Endometrial microvascular endothelial cells (primary cell): ENCODE data around the gene MAPK10. TPM values are rescaled to one million over a fixed set of nuclear protein-coding genes. Genes with fewer than 3 reads are reported as not detected.
"Not testable (repeated sequence)": the region's sequence is repeated elsewhere in the genome, so short reads cannot be mapped to it uniquely, and the experiment has no call there.

ENCODE experiments used
- in situ Hi-C: cut with HindIII; loops from 2 replicates; pipeline ENCODE4 v1.10.0; 2017; ENCODE audit warnings: low sequenced_read_pairs, low pct_unique_long_range_greater_than_20kb; ENCODE audit errors: inconsistent ontology term
- total RNA-seq: library from RNA; depleted of rRNA; stranded (reverse); fragments of >200 nt; gene quantifications from one replicate; pipeline ENCODE4 v1.2.3, GENCODE V29; 2015; ENCODE audit errors: inconsistent ontology term

MAPK10 gene
- total RNA-seq, 1 donor from 2014 or later: not detected

DNA sequence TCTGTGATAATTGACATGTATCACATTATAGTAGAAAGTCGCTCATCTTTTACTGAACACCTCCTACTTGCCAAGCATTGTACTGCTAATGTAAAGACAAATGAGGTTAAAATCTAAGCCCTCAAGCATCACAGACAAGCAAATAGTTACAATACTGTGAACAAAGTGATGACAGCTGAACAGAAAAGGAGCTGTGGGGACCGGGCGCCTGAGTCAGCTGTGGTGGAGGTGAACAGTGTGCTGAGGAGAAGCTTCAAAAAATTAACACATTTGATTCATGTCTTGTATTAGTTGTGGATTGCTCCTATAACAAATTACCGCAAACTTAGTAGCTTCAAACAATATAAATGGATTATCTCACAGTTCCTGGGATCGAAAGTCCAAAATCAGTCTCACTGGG lies 124.3 kb downstream of the MAPK10 start:
- in situ Hi-C loops: no loop called here

DNA sequence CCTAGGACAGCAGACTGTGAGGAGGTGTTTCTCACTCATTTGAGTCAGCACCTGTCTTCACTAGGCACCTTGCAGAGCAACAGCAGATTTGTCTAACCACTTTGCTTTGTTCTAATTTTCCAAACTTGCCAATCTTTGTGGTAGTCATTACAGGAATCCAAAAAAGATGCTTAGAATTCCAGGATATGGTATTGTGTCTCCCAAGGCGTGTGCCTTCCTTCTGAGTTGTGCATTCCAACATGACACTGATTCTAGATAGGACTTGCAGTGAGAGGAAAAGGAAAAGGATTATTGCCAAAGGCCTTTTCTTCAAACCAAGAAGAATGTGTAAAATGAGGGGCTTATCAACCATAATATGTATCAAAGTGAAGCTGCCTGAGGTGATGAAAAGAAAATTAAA lies 126.2 kb downstream of the MAPK10 start:
- in situ Hi-C loops: no loop called here

DNA sequence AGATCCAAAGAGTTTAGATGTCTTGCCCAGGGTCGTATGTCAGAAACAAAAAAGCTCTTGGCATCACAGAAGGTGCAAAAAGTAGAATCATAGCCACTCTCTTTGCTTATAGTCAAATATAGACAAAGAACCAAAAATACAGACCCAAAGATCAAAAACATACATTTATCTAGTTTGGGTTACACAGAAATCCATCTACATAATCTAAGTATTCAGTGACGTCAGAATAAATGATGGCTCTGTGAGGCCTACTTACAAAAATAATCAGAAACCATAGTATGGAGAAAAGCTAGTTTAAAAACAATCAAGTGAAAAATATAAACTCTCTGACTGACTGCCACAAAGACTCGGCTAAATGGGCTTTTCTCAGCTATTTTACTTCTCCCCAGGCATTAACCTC lies 126.8 kb downstream of the MAPK10 start:
- in situ Hi-C loops: no loop called here

DNA sequence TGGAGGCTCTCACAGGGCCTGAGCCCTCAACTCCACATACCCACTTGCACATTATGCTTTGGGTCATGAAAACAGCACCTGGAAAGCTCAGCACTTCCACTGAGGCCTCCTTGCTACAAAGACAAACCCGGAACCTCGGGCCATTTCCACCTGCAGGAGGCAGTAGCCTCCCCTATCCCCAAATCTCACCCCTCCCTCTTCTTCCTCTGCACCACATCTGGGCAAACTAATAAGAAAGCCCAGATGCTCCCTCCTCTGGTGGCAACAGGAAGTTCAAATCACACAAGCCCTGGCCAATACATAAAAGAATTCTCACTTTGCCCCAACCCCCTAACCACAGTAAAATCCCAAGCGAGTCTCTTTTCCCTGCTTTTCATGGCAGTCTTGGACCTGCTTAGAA lies 136.4 kb downstream of the MAPK10 start:
- in situ Hi-C loops: no loop called here

DNA sequence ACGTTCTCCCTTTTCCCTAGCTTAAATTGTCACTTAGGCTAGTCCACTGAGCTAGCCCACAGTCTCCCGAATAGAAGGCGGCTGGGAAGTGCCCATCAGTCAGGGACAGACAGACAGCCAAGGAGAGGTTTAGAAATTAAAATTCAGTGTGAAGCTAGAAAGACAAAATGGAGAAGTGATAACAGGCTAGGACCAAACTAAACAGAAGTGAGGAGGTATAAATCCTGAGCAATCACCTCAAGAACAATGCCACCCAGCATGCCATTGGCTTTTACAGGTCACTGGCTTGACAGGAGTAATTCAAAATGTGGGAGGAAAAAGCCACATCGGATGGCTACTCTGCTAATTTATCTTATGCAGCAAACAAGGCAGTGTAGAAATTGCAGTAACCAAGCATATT lies 138.9 kb downstream of the MAPK10 start:
- in situ Hi-C loops: no loop called here

DNA sequence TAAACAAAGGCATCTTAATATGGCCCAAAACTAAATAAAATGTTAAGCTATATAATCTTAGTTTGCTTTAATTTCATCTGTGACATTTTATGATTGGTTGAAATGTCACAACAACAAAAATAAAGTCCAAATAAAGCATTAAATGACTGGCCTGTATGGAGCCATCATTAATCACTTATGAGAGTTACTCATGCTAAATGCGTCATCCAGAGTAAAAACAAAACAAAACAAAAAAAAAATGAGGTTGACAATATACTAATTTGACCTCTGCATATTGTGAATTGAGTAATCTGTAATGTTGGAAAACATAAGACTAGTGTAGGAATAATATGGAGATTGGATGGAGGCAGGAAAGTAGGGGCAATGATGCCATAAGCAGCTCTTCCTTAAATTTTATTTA lies 139.7 kb downstream of the MAPK10 start:
- in situ Hi-C loops: no loop called here

DNA sequence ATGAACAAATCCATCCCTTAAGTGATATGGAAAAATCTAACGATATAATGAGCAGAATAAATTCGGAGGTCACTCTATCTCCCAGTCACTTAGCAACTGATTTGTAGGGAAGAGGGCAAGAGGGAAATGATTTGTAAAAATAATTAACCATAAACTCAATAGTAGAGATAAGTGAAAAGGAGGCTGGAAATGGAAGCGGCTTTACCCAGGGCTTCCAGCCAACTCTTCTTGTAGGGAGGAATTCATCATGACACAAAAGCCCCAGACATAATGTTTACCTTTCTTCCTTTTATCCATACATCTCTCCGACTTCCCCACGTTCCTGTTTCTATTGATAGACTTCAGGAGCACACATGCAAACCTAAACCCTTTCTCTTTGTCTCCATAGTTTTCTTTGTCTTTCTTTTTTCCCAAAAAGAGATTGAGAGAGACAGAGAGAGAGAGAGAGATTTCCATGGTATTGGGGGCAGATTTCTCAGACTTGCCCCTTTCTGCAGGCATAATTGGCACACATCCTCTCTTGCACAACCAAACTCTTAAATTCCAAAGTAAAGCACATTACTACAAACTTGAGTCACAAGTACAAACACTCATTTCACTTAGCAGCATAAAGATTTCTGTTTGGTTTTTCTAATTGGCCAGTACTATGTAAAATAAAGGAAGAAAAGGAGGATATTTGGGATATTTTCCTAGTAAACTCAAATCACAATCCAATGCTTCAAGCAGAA lies 140.9 kb downstream of the MAPK10 start:
- in situ Hi-C loops: no loop called here

DNA sequence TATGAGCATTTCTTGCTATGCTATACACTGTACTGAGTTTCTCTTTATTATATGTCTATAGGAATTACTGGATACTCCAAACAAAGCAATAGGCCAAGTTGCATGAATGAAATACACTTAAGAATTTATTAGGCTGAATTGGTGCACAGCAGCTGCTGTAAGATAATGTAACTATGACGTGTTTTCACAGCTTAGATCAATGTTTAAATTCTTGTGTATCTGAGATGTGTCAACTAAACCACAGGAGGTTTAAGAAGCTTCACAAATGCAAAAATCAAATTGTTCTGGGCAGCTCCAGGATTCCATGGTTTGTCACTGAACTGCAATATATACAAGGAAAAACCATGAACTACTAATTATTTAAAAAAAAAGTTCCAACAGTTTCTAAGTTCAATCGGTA lies 156.7 kb downstream of the MAPK10 start:
- in situ Hi-C loops: no loop called here

DNA sequence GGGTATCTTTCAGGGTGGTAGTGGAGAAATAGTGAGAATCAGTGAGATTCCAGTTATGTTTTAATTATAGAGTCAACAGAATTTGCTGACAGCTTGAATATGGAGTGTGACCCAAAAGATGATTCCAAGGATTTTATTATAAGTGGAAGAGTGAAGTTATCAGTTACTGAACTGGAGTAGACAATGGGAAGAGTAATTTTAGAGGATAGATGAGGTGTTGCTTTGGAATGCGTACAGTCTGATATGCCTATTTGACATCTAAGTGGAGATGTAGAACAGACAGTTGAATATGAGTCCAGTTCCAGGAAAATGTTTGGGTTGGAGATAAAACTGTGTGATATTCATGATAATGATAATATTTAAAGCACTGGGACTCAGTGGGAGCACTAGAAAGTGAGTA lies 174.2 kb downstream of the MAPK10 start:
- in situ Hi-C loops: no loop called here

DNA sequence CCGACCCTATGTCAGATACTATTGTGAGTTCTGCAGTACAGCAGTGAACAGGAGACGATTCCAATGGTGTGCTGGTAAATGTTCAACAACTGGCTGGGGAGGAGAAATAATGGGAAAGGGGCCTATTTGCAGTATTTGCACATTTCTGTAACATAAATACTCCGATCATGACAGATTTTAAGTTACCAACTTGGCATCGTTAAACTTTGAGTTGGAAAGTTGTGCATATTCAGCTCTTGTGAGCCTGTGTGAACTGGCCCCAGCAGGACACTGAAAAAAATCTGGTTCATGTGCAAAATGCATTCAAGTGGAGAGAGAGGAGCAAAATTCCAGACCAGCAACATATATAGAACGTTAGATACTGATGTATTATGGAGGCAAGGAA lies 175.0 kb downstream of the MAPK10 start:
- in situ Hi-C loops: no loop called here

DNA sequence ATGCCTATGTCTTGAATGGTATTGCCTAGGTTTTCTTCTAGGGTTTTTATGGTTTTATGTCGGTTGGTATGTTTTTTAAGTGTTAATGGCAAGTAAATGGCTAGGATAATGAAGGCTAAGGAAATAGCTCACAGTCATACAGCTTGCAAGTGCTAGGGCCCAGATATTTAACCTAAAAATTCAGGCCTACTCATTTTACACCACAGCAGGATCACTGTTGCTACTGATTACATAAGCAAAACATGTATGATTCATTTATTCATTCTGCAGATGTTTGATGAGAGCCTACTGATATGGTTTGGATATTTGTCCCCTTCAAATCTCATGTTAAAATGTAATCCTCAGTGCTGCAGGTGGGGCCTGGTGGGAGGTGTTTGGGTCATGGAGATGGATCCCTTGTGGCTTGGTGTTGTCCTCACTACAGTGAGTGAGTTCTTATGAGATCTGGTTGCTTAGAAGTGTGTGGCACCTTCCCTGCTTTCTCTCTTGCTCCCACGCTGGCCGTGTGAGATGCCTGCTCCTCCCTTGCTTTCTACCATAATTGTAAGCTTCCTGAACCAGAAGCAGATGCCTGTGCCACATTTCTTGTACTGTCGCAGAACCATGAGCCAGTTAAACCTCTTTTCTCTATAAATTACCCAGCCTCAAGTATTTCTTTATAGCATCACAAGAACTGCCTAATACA lies 175.5 kb downstream of the MAPK10 start:
- in situ Hi-C loops: no loop called here

DNA sequence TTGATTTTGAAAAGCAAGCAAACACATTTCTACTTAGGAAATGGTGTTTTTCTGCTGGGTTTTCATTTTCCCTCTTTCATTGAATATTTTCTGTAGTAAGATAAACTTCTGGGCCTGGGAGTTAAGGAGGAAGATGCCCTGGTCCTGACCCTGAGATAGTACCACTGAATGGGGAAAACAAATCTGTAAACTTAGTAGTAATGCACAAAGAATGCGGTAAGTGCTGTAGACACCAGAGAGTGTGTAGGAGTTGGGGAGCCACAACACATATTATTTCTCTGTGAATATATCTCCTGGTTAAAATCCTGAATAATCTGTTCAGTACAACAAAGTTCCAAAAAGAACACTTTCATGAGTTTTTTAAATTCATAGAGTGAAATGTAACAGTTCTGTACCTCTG lies 178.3 kb downstream of the MAPK10 start:
- in situ Hi-C loops: no loop called here

DNA sequence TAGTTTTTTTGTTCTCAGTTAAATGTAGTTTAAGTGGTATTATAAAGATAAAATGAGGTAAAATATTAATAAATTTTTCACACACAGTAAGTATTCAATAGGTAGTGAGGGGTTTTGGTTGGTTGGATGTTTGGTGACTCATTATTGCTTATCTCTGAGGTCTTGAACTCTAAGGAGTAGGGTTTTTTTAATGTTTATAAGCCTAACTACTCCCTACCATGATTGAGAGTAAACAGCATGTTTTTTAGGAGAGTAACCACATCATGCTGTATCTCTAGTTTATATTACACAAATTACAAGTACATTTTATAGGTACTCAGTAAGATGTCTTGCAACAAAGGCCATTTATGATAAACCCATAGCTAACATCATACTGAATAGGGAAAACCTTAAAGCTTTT lies 181.6 kb downstream of the MAPK10 start:
- in situ Hi-C loops: no loop called here

DNA sequence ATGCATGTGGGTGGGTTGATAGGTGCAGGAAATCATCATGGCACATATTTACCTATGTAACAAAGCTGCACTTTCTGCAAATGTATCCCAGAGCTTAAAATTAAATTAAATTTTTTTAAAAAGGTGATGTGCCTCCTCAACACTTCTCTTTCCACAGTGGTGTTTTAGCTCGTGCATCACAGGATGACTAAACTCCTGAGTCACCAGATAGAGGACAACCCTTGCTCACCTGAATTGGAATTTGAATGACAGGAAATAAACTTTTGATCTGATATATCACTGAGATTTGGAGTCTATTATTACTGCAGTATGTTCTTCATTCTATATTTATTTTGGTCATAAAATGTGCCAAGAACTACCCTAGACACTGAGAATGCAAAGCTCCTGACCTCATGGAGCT lies 185.3 kb downstream of the MAPK10 start:
- in situ Hi-C loops: no loop called here

DNA sequence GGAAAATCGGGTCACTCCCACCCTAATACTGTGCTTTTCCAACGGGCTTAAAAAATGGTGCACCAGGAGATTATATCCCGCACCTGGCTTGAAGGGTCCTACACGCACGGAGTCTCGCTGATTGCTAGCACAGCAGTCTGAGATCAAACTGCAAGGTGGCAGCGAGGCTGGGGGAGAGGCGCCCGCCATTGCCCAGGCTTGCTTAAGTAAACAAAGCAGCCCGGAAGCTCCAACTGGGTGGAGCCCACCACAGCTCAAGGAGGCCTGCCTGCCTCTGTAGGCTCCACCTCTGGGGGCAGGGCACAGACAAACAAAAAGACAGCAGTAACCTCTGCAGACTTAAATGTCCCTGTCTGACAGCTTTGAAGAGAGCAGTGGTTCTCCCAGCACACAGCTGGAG lies 191.5 kb downstream of the MAPK10 start:
- in situ Hi-C loops: not testable (repeated sequence)

DNA sequence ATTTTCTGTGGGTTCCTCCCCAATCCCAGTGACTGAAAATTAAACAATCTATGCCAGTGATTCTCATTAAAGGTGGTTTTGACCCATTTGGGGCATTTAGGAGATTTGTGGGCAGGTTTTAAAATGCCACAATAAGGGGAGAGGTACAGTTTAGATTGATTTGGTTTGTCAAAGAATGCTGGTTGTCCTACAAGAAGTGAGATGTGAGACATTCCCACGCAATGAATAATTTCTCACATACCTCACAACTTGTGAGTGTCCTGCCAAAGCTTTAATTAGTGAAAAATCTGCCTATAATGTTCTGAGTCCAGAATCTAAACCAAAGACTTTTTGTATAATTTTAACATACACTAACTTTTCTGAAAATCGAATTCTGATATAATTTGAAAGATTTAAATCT lies 199.4 kb downstream of the MAPK10 start:
- in situ Hi-C loops: no loop called here

DNA sequence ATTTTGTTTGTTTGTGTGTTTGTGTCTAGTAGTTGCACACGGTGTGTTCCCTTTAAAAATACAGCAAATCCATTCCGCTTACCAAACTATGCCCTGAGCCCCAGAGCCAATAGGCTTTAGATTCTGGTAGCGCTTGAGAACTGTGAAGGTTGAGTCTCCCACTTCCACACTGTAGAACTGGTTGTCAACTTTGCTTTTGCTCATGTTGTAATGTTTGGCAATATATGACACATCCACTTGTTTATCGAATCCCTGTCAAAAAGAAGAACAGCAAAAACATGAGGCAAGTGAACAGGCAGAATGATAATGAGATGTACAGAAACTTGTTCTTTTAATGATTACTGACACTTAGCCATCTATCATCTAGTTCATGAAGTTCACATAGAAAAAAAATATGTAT lies 200.6 kb downstream of the MAPK10 start:
- in situ Hi-C loops: no loop called here

DNA sequence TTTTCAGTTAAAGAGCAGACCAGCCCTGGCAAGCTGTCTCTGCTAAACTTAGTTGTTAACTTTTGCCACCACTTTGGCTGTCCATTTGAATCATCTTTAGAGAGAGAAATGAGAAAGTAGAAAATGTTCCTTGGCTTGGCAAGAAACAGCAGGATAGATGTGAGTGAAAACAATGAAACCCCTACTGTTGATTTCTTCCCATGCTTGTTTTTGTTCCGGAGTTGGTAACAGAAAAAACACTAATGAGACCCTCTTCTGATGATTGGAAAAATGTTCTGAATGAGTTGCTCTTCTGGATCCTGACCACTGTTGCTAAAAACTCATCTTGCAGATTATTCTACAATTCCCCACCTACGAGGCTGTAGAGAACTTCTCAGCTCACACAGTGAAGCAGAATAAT lies 203.3 kb downstream of the MAPK10 start:
- in situ Hi-C loops: no loop called here

DNA sequence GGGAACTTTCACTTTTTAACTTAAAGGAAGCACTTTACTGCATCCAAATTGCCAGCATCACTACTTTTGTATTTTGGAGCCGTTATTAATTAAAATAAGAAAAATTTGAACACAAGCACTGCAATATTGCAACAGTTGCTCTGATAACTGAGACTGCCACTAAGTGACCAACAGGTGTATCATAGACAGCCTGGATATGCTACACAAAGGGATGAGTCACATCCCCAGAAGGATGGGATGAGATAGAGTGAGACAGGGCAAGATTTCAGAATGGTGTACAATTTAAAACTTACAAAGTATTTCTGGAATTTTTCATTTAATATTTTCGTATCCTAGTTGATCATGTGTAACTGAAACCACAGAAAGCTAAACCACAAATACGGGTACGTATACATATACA lies 204.1 kb downstream of the MAPK10 start:
- in situ Hi-C loops: no loop called here

DNA sequence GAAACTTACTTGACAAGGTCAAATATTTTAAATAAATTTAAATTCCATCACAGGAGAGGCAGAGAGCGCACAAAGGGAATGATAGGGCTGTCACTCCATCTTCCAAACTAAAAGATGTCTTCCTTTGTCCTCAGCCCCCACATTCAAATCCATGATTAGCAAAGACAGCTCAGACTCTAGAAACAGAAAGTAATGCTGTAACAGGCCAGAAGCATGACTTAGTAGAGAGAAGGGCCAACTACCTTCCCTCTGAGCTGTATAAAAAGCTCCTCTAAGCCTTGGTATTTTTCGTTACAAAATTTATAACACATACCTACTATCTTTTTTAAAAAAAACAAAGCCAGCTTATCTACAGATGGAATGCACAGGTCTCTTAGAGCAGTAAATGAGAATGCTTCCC lies 207.4 kb downstream of the MAPK10 start:
- in situ Hi-C loops: no loop called here

DNA sequence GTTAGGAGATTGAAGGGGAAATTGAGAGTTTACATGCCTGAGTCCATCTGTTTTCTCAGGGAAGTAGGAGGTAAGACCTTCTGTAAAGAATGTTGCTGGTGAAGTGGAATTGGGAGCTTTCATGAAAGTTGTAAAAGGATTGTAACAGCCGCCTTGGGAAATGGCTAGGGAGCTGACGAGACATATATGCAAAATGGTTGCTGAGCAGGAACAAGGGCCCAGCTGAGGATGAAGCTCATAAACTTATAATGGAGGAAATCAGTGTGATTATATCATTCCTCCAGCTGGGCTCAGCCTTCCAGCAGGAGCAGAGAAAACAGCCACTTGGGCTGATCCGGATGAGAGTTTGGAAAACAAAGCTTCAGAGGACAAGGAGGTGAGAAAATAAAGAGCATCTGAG lies 208.7 kb downstream of the MAPK10 start:
- in situ Hi-C loops: no loop called here
